DOHH2 (cell line): ENCODE measurements around the gene FAM25A.

Experiments
- EZH2phosphoT487 ChIP-seq: fragments of 200-600 bp; sonication (generic); IDR thresholded peaks from 2 replicates; pipeline ENCODE4 v1.6.1; 2017; ENCODE audit warnings: borderline replicate concordance, mild to moderate bottlenecking, antibody characterized with exemption, low read length, moderate library complexity, mixed read lengths
- TF ChIP-seq, protein P1 (sequence below): fragments of 200-600 bp; sonication (generic); IDR thresholded peaks from one replicate; pipeline ENCODE4 v1.5.1; 2014; ENCODE audit warnings: antibody characterized with exemption, mild to moderate bottlenecking, low read depth, low read length; ENCODE audit not compliant: poor library complexity, severe bottlenecking

DNA sequence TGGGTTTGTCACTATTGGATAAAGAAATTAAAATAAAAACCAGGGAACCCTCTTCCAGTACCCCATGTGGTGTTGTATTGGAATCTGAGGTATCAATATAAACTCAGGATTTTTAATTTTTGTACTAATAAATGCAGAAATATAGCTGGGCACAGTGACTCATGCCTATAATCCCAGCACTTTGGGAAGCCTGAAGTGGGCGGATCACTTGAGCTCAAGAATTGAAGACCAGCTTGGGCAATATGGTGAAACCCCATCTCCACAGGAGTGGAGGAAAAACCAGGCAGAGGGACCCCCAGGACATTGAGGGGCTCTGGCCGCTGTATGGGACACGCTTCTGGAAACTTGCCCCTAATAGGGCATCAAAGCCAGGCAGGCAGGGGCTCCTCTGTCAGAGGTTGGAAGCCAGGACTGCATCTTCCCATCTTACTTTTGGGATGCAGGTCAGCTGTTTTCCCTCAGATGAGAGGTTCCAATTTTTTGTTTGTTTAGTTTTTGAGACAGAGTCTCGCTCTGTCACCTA is 40.7 kb upstream of the FAM25A start:
- TF ChIP-seq, protein P1, sequence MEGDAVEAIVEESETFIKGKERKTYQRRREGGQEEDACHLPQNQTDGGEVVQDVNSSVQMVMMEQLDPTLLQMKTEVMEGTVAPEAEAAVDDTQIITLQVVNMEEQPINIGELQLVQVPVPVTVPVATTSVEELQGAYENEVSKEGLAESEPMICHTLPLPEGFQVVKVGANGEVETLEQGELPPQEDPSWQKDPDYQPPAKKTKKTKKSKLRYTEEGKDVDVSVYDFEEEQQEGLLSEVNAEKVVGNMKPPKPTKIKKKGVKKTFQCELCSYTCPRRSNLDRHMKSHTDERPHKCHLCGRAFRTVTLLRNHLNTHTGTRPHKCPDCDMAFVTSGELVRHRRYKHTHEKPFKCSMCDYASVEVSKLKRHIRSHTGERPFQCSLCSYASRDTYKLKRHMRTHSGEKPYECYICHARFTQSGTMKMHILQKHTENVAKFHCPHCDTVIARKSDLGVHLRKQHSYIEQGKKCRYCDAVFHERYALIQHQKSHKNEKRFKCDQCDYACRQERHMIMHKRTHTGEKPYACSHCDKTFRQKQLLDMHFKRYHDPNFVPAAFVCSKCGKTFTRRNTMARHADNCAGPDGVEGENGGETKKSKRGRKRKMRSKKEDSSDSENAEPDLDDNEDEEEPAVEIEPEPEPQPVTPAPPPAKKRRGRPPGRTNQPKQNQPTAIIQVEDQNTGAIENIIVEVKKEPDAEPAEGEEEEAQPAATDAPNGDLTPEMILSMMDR = no peak
- TF ChIP-seq EZH2phosphoT487 = no peak
